Body of pancreas (tissue), 4 donors: Measurements from ENCODE around the gene BICRA. TPM values are rescaled to one million over a fixed set of nuclear protein-coding genes. Genes with fewer than 3 reads are reported as not detected.

Experiments
- ATAC-seq: fragments of 150-250 bp; one replicate; pipeline ENCODE4 v1.9.1; 2016
- DNase-seq, 4 donors: peaks; one replicate each; pipeline ENCODE4 v3.0.0-alpha.2; 2019
- H3K27ac ChIP-seq, 4 donors: fragments of 200-600 bp; sonication (generic); 1 replicate in 3 of 4; 2 replicates in 1 of 4; pipeline versions ENCODE4 v1.5.1 to v1.6.1; 2016 to 2019; ENCODE audit warnings: mild to moderate bottlenecking in 1 of 4, mixed read lengths in 1 of 4, moderate library complexity in 1 of 4
- H3K27me3 ChIP-seq, 2 donors: fragments of 200-600 bp; sonication (generic); one replicate each; pipeline ENCODE4 v1.6.0; 2016; ENCODE audit warnings: mild to moderate bottlenecking in 1 of 2
- H3K36me3 ChIP-seq, 2 donors: fragments of 200-600 bp; sonication (generic); replicated peaks in 1 of 2; 2 replicates each; pipeline ENCODE4 v1.5.1; 2016; ENCODE audit warnings: low read depth in 2 of 2; ENCODE audit not compliant: insufficient read depth in 1 of 2
- H3K4me1 ChIP-seq: fragments of 200-600 bp; sonication (generic); one replicate; pipeline ENCODE4 v1.6.0; 2016
- H3K4me3 ChIP-seq, 2 donors: fragments of 200-600 bp; sonication (generic); 1 replicate in 1 of 2; 2 replicates in 1 of 2; pipeline ENCODE4 v1.5.1; 2016 to 2019
- H3K9me3 ChIP-seq, 3 donors: fragments of 200-600 bp; sonication (generic); 1 replicate in 2 of 3; 2 replicates in 1 of 3; pipeline ENCODE4 v1.5.1; 2016
- CTCF ChIP-seq, 7 experiments: fragments of 450-650 bp in 4 of 7; fragments of 200-600 bp in 3 of 7; sonication (generic) in 3 of 7; IDR thresholded peaks; one replicate each; pipeline ENCODE4 v1.5.1; 2016 to 2019; ENCODE audit warnings: antibody characterized with exemption in 7 of 7
- POLR2A ChIP-seq, 3 donors: fragments of 450-650 bp; IDR thresholded peaks; one replicate each; pipeline ENCODE4 v1.6.1; 2016; ENCODE audit warnings: antibody characterized with exemption in 3 of 3, mild to moderate bottlenecking in 2 of 3
- WGBS, 2 donors: methylation state at CpG; one replicate each; pipeline ENCODE4 v1.1.5; 2017; 5-methylcytosine and 5-hydroxymethylcytosine counted together
- intact Hi-C: fragments of 100-400 bp; cut with DNase I; formaldehyde crosslinking; loops from one replicate; pipeline ENCODE4 v1.15.1; 2023
- total RNA-seq, 2 donors: library from RNA; depleted of rRNA; stranded (reverse); fragments of >200 nt; gene quantifications; one replicate each; pipeline ENCODE4 v1.1.0, GENCODE V29; 2016

BICRA gene
- total RNA-seq, 2 donors from 2014 or later = 2.6 to 26.4 TPM

DNA sequence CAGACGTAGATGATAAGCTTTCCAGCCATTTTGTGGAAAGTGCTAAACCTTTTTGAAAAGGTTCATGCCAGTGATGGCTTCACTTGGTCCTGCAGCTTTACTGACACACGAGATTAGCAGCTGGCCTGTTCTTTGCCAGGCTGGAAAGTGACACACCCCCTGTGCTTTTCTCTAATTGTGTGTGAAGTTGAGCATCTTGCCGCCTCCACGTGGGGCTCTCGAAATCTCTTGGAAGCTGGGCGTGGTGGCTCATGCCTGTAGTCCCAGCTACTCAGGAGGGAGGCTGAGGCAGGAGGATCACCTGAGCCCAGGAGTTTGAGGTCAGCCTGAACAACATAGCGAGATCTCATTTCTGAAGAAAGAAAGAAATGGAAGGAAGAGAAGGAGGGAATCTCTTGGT, 79.0 kb downstream of the BICRA start:
- Histone ChIP-seq H3K36me3 (no peaks in the 10 kb centered on the region), H3K27ac (no peak overlapping the region), H3K4me1 (no peaks in the 10 kb centered on the region), H3K4me3 (no peak overlapping the region), H3K9me3 (no peaks in the 10 kb centered on the region), H3K27me3 (no peaks in the 10 kb centered on the region)
- 80 to 82% methylated on average over 7 of the region's 7 CpGs for WGBS, 2 donors
- intact Hi-C loops = loop anchor here (10.0 kb wide), 1 partner anchor 163 kb away; no protein-coding TSS in a partner anchor
- ATAC-seq (no peak), DNase-seq (no peak)
- TF ChIP-seq POLR2A (IDR thresholded peaks at IDR 0.05) (no peak), CTCF (IDR thresholded peaks at IDR 0.05) (no peak)

DNA sequence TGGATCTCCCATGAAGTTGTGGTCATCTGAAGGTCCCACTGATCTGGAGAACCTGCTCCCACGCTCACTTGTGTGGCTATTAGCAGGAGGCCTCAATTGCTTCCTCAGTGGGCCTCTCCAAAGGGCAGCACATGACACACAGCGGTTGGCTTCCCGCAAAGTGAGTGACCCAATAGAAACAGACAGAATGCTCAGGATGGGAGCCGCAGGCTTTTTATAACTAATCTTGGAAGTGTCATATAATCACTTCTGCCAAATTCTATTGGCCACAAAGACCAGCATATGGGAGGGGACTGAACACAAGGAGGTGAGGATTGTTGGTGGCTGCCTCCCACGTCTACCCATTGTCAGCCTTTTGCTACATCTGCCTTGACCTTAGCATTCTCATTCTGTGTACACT, 82.2 kb downstream of the BICRA start:
- intact Hi-C loops = no loop called here

DNA sequence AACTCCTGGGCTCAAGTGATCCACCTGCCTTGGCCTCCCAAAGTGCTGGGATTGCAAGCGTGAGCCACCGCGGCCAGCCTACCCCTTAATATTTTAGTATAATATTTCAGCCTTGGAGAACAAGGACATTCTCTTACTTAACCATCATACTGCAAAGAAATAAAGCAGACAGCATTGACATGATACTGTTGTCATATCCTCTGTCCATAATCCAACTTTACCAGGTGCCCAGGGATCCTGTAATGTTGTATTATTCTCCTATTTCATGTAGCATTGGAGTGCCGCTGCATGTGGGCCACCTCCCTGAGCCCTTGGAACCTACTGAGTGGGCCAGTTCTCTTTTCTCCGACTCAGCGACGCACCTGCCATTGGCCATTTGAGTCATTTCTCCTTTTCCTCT, 82.8 kb downstream of the BICRA start:
- 64 to 99% methylated on average over 7 of the region's 7 CpGs for WGBS, 2 donors
- no peak for ATAC-seq
- intact Hi-C loops = no loop called here
- H3K36me3 ChIP-seq = no peaks in the 10 kb centered on the region
- TF ChIP-seq POLR2A (IDR thresholded peaks at IDR 0.05) (no peak), CTCF (IDR thresholded peaks at IDR 0.05) (no peak)
- no peaks in the 10 kb centered on the region for H3K9me3 ChIP-seq
- no peaks in the 10 kb centered on the region for H3K27me3 ChIP-seq
- DNase-seq = no peak
- no peak overlapping the region for H3K27ac ChIP-seq
- H3K4me1 ChIP-seq = no peaks in the 10 kb centered on the region
- H3K4me3 ChIP-seq = no peak overlapping the region

More for the DNA sequence above, 82.2 kb downstream of the BICRA start:
- no peaks in the 10 kb centered on the region for H3K9me3 ChIP-seq
- DNase-seq (no peak), ATAC-seq (no peak)
- no peak for TF ChIP-seq POLR2A (IDR thresholded peaks at IDR 0.05)
- no peak for TF ChIP-seq CTCF (IDR thresholded peaks at IDR 0.05)
- H3K27ac ChIP-seq = no peak overlapping the region
- 90 to 97% methylated on average over 5 of the region's 5 CpGs for WGBS, 2 donors
- H3K4me3 ChIP-seq = no peak overlapping the region
- no peaks in the 10 kb centered on the region for H3K27me3 ChIP-seq
- H3K4me1 ChIP-seq = no peaks in the 10 kb centered on the region
- H3K36me3 ChIP-seq = no peaks in the 10 kb centered on the region

- Histone ChIP-seq H3K4me3 (no peak overlapping the region), H3K9me3 (no peaks in the 10 kb centered on the region), H3K27me3 (no peaks in the 10 kb centered on the region), H3K27ac (no peak overlapping the region), H3K36me3 (no peaks in the 10 kb centered on the region), H3K4me1 (peaks cover 4% of the 10 kb centered on the region)
- 86 to 94% methylated on average over 4 to 8 of the region's 17 CpGs for WGBS, 2 donors
- intact Hi-C loops = no loop called here
- DNase-seq = no peak
- ATAC-seq = no peak
- no peak for TF ChIP-seq POLR2A (IDR thresholded peaks at IDR 0.05)
- no peak for TF ChIP-seq CTCF (IDR thresholded peaks at IDR 0.05)
Observed at GRCh38 chr19:47693489-47693888, 84.6 kb downstream of the BICRA start.

DNA sequence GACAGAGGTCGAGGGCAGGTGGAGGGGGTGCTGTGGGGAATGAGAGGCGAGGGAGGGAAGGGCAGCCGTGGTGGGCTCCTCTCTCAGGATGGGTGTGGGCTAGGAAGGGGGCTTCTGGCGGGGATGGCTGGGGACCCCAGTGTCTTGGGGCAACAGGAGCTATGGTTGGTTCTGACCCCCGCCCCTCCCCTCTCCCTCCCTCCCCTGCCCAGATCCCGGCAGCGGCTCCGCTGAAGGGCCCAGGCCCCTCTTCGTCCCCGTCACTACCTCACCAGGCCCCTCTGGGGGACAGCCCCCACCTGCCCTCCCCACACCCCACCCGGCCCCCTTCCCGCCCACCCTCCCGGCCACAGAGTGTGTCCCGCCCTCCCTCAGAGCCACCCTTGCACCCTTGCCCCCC, 85.0 kb downstream of the BICRA start:
- Histone ChIP-seq H3K4me3 (no peak overlapping the region), H3K36me3 (no peaks in the 10 kb centered on the region), H3K27ac (no peak overlapping the region), H3K27me3 (no peaks in the 10 kb centered on the region), H3K9me3 (no peaks in the 10 kb centered on the region), H3K4me1 (peaks cover 4% of the 10 kb centered on the region)
- ATAC-seq (no peak), DNase-seq (no peak)
- intact Hi-C loops = no loop called here
- WGBS, 2 donors = 90 to 97% methylated on average over 4 to 6 of the region's 14 CpGs
- no peak for TF ChIP-seq CTCF (IDR thresholded peaks at IDR 0.05)
- no peak for TF ChIP-seq POLR2A (IDR thresholded peaks at IDR 0.05)
